GM18520 (cell line): ENCODE measurements around the gene AXL.
"Not testable (repeated sequence)": the region's sequence is repeated elsewhere in the genome, so short reads cannot be mapped to it uniquely, and the experiment has no call there.

Experiments
- ATAC-seq: cut with Tn5 transposase; IDR thresholded peaks from one replicate; pipeline ENCODE4 v1.9.1; 2021; ENCODE audit not compliant: unreplicated experiment

The AXL gene

DNA sequence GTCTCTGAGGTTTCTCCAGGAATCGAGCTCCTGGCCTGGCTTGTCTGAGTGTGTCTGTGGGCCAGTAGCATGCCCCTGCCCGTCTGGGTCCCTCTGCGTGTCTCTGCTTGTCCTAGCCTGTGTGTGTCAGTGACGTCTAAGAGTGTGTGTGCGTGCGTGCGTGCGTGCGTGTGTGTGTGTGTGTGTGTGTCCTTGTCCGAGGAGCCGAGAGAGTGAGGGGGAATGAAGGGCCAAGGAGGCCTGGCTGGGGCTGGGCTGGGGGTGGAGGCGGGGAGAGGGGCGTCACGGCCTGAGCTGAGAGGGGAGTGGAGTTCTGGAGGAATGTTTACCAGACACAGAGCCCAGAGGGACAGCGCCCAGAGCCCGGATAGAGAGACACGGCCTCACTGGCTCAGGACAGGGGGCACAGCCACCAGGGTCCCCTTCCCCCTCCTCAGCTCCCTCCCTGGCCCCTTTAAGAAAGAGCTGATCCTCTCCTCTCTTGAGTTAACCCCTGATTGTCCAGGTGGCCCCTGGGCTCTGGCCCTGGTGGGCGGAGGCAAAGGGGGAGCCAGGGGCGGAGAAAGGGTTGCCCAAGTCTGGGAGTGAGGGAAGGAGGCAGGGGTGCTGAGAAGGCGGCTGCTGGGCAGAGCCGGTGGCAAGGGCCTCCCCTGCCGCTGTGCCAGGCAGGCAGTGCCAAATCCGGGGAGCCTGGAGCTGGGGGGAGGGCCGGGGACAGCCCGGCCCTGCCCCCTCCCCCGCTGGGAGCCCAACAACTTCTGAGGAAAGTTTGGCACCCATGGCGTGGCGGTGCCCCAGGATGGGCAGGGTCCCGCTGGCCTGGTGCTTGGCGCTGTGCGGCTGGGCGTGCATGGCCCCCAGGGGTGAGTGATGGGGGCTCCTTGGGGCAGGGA lies at the start of gene AXL:
AXL (plus strand) TSS at position 609 of the 893 bp plus-strand sequence; CDS start at position 779, 170 bp downstream.
- no peak for ATAC-seq

GRCh38 chr19:41172297-41173164 lies 46.5 kb upstream of the AXL start:
- no peak for ATAC-seq

GRCh38 chr19:41174297-41174928 lies 44.6 kb upstream of the AXL start:
- no peak for ATAC-seq

DNA sequence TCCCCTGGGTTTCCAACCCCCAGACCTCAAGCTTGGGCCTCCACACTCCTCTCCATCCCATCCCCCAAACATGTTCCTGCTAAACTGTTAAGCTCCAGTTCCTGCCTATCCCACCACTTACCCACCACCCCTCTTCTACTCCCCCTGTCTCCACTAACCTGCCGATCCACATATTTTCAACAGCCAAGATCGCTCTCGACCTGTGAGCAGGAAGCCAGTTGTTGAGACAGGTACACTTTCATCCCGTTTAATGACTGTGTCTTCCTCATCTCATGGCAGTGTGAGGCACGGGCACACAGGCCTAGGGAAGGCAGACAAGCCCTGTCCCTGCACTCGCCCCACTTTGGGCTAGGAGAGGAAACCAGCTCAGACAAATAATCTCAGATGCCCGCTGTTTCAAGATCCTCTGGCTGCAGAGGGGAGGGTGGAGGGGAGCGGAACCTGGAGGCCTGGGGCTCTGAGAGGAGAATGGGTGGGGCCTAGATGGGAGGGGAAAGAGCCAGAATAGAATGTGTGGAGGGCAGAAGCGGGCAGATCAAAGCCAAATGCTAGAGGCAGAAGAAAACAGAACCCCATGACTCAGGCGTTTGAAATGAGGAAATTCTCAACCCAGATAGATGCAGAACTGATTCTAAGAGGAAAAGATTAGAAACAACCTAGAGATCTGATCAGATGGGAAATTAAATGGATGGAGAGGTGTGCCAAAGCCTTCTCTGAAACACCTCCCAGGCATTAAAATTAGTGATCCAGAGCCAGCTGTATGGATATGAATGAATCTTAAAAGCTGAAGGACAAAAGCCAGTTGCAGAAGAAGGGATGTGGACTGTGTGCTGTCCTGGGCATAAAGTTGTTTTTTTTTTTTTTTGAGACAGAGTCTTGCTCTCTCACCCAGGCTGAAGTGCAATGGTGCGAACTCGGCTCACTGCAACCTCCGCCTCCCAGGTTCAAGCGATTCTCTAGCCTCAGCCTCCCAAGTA lies 42.9 kb upstream of the AXL start:
- no peak for ATAC-seq

DNA sequence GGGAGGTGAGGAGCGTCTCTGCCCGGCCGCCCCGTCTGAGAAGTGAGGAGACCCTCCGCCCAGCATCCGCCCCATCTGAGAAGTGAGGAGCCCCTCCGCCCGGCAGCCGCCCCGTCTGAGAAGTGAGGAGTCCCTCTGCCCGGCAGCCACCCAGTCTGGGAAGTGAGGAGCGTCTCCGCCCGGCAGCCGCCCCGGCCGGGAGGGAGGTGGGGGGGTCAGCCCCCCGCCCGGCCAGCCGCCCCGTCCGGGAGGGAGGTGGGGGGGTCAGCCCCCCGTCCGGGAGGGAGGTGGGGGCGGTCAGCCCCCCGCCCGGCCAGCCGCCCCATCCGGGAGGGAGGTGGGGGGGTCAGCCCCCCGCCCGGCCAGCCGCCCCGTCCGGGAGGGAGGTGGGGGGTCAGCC lies 38.9 kb upstream of the AXL start:
- not testable (repeated sequence) for ATAC-seq

DNA sequence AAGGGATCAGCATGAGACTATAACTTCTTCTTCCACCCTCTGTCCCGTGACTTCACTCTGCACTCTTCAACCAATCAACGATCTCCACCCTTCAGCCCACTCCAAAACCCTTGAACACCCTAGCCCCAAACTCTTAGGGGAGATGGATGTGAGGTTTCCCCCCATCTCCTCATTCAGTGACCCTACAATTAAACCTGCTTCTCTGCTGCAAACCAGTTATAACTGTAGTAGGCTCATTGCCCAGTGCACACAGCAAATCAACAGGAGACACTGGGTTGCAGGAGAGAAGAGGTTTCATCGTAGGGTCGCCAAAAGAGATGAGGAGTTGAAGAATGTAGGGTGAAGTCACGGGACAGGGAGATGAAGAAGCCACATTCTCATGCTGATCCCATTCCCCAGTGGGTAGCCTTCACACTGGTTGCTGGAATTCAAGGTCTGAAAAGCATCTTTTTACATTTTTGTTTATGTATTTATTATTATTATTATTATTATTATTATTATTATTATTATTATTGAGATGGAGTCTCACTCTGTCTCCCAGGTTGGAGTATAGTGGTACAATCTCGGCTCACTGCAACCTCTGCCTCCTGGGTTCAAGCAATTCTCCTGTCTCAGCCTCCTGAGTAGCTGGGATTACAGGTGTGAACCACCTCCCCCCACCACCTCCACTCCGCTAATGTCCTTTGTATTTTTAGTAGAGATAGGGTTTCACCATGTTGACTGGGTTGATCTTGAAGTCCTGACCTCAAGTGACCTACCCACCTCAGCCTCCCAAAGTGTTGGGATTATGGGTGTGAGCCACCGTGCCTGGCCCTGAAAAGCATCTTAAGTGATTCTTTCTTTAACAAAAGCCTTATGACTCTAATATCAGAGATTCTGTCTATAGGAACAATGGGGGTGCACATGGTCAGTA lies 31.8 kb upstream of the AXL start:
- no peak for ATAC-seq

- ATAC-seq, result no peak
These were observed 31.1 kb upstream of the AXL start for GRCh38 chr19:41187884-41188279.

- ATAC-seq, result no peak
These were observed 29.5 kb upstream of the AXL start for GRCh38 chr19:41189425-41190065.

DNA sequence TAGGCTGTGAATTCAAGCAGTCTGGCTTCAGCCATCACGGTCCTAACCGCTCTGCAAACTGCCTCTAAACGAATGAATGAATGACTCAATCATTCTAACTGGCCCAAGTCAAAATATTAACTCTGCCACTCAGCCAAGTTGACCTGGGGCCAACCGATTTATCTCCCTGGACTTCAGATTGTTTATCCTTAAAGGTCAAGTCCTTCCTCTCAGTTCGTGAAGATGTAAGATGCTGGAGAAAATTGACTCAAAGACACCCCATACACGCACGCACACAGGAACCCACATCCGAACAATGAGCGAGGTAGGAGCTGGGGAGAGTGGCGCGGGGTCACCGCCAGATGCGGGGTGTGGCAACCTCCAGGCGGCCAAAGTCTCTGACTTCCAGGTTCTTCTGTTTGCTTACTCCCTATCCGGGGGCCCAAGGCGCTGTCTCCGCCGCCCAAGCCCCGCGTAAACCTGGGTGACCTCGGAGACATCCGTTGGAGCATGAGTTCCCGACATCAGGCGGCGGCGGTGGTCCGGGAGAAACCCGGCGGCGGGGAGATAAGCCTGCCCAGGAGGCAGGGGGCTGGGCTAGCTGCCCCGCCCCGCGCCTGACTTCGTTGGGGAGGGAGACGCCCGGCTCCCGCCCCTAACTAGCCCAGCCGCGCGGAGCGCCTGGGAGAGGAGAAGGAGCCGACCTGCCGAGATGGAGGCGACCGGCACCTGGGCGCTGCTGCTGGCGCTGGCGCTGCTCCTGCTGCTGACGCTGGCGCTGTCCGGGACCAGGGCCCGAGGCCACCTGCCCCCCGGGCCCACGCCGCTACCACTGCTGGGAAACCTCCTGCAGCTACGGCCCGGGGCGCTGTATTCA lies 26.2 kb upstream of the AXL start, which contains the start of gene CYP2S1:
CYP2S1 (plus strand) TSS at position 646 of the 856 bp plus-strand sequence; CDS start at position 692, 46 bp downstream.
- ATAC-seq, result no peak

GRCh38 chr19:41193430-41194156 lies 25.4 kb upstream of the AXL start:
- ATAC-seq, result no peak

GRCh38 chr19:41194157-41194552 lies 24.9 kb upstream of the AXL start:
- ATAC-seq, result no peak

- no peak for ATAC-seq
These were observed 23.1 kb upstream of the AXL start for GRCh38 chr19:41195675-41196497.

DNA sequence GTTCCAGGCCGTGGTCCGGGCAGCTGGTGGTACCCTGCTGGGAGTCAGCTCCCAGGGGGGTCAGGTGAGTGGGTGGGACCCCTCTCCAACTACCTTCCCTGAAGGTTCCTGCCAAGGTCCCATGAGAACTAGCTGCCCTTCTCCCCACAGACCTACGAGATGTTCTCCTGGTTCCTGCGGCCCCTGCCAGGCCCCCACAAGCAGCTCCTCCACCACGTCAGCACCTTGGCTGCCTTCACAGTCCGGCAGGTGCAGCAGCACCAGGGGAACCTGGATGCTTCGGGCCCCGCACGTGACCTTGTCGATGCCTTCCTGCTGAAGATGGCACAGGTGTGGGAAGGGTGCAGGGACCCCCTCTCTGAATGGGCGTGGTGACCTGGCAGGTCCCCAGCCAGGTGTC lies 20.5 kb upstream of the AXL start:
- no peak for ATAC-seq

- ATAC-seq, result no peak
These were observed 15.7 kb upstream of the AXL start for GRCh38 chr19:41203371-41203770.

DNA sequence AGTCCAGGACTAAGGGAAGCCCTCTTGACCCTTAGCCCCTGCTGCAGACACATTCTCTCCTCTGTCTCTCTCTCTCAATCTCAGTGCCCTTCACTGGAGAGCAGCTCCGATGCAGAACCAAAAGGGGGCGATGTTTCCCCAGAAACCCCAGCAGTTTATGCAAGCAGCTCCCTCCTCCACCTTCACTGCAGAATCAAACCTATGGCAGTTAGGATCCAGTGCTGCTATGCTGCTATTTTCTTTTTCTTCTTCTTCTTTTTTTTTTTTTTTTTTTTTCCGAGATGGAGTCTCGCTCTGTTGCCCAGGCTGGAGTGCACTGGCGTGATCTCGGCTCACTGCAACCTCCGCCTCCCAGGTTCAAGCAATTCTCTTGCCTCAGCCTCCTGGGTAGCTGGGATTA lies 14.7 kb upstream of the AXL start:
- ATAC-seq, result not testable (repeated sequence)

- ATAC-seq, result no peak
These were observed 13.0 kb upstream of the AXL start for GRCh38 chr19:41205995-41206394.
